Naive B cell (primary cell): Measurements from ENCODE around the gene MARF1. TPM values are rescaled to one million over a fixed set of nuclear protein-coding genes. Genes with fewer than 3 reads are reported as not detected.
"Not testable (repeated sequence)": the region's sequence is repeated elsewhere in the genome, so short reads cannot be mapped to it uniquely, and the experiment has no call there.

Source experiments
- ATAC-seq, 2 donors: fragments of 150-1000 bp; cut with Tn5 transposase; 2 replicates each; pipeline ENCODE4 v1.10.0; 2021; ENCODE audit warnings: low read depth in 2 of 2, mild to moderate bottlenecking in 2 of 2, moderate library complexity in 2 of 2
- DNase-seq: peaks from one replicate; pipeline ENCODE4 v3.0.0; 2022
- H3K27ac Mint-ChIP-seq, 6 donors: one replicate each; pipeline ENCODE4 v1.8.0; 2020 to 2022; ENCODE audit warnings: mild to moderate bottlenecking in 6 of 6, mixed read lengths in 6 of 6, moderate library complexity in 5 of 6, inconsistent platforms in 2 of 6
- H3K27me3 Mint-ChIP-seq, 3 donors: one replicate each; pipeline ENCODE4 v1.8.0; 2021 to 2022; ENCODE audit warnings: mixed read lengths in 3 of 3, mild to moderate bottlenecking in 1 of 3
- H3K36me3 Mint-ChIP-seq, 2 donors: one replicate each; pipeline ENCODE4 v1.8.0; 2020 to 2022; ENCODE audit warnings: mixed read lengths in 2 of 2, inconsistent platforms in 1 of 2, mild to moderate bottlenecking in 1 of 2
- H3K4me1 Mint-ChIP-seq, 3 donors: one replicate each; pipeline ENCODE4 v1.8.0; 2020 to 2022; ENCODE audit warnings: mixed read lengths in 3 of 3, inconsistent platforms in 1 of 3, mild to moderate bottlenecking in 1 of 3, moderate library complexity in 1 of 3
- H3K4me3 Mint-ChIP-seq, 8 donors: one replicate each; pipeline ENCODE4 v1.8.0; 2020 to 2022; ENCODE audit warnings: mild to moderate bottlenecking in 8 of 8, mixed read lengths in 8 of 8, moderate library complexity in 8 of 8, inconsistent platforms in 2 of 8
- H3K9me3 Mint-ChIP-seq, 7 donors: one replicate each; pipeline ENCODE4 v1.8.0; 2020 to 2022; ENCODE audit warnings: mixed read lengths in 7 of 7, mild to moderate bottlenecking in 5 of 7, inconsistent platforms in 2 of 7, moderate library complexity in 1 of 7
- polyA plus RNA-seq, 6 donors: library from polyadenylated mRNA; unstranded; fragments of 300-500 nt; fragmentation: Illumina TruSeq; gene quantifications; one replicate each; pipeline ENCODE4 v1.2.3, GENCODE V29; 2021; ENCODE audit warnings: low read depth in 6 of 6

MARF1 gene
- polyA plus RNA-seq, 6 donors from 2014 or later, result 28.6 to 54.3 (median 34.5) TPM

- not testable (repeated sequence) for DNase-seq, H3K27me3 Mint-ChIP-seq, H3K9me3 Mint-ChIP-seq, ATAC-seq
- peaks cover 4 to 13% of the 10 kb centered on the region in 2 donors for H3K36me3 Mint-ChIP-seq
- H3K27ac Mint-ChIP-seq, result peak overlapping the region; percentile 91 to 99 (median 96)
- peak overlapping the region in 4 of 8 donors; percentile 12 to 85 (median 28) for H3K4me3 Mint-ChIP-seq
- peaks cover 17 to 43% (median 29%) of the 10 kb centered on the region in 3 donors for H3K4me1 Mint-ChIP-seq
Observed at GRCh38 chr16:15672127-15672513, 29.2 kb upstream of the MARF1 start.

GRCh38 chr16:15671530-15672117 lies 28.7 kb upstream of the MARF1 start:
- DNase-seq, result no peak
- no peak for ATAC-seq
- H3K27me3 Mint-ChIP-seq, result no peaks in the 10 kb centered on the region
- H3K4me3 Mint-ChIP-seq, result peak overlapping the region in 5 of 8 donors; percentile 12 to 85 (median 30)
- peaks cover 4 to 13% of the 10 kb centered on the region in 2 donors for H3K36me3 Mint-ChIP-seq
- H3K27ac Mint-ChIP-seq, result peak overlapping the region; percentile 91 to 99 (median 94)
- H3K4me1 Mint-ChIP-seq, result peaks cover 17 to 43% (median 29%) of the 10 kb centered on the region in 3 donors
- no peaks in the 10 kb centered on the region for H3K9me3 Mint-ChIP-seq

- Mint-ChIP-seq H3K27ac (peak overlapping the region in 1 of 6 donors; percentile 78), H3K4me1 (peaks cover 6 to 22% (median 17%) of the 10 kb centered on the region in 3 donors)
- ATAC-seq, result no peak
Observed at GRCh38 chr16:15667091-15667742, 24.3 kb upstream of the MARF1 start.

GRCh38 chr16:15665107-15665506 lies 22.2 kb upstream of the MARF1 start:
- Mint-ChIP-seq H3K4me3 (peak overlapping the region in 1 of 8 donors; percentile 41), H3K27me3 (no peaks in the 10 kb centered on the region), H3K36me3 (peaks cover 3 to 13% of the 10 kb centered on the region in 2 donors), H3K27ac (no peak overlapping the region), H3K9me3 (peaks cover 0 to 4% (median 0%) of the 10 kb centered on the region in 7 donors), H3K4me1 (peaks cover 19 to 30% (median 28%) of the 10 kb centered on the region in 3 donors)
- ATAC-seq (no peak), DNase-seq (no peak)

More at GRCh38 chr16:15667091-15667742, 24.3 kb upstream of the MARF1 start:
- Mint-ChIP-seq H3K36me3 (peaks cover 4 to 13% of the 10 kb centered on the region in 2 donors), H3K4me3 (no peak overlapping the region), H3K27me3 (no peaks in the 10 kb centered on the region), H3K9me3 (no peaks in the 10 kb centered on the region)
- DNase-seq, result no peak

- Mint-ChIP-seq H3K4me1 (peaks cover 29 to 64% (median 61%) of the 10 kb centered on the region in 3 donors), H3K27ac (peak overlapping the region; percentile 83 to 97 (median 96)), H3K4me3 (peak overlapping the region in 5 of 8 donors; percentile 31 to 61 (median 37)), H3K27me3 (no peaks in the 10 kb centered on the region), H3K9me3 (peaks cover 0 to 4% (median 0%) of the 10 kb centered on the region in 7 donors), H3K36me3 (peaks cover 0 to 8% of the 10 kb centered on the region in 2 donors)
- ATAC-seq (no peak), DNase-seq (no peak)
Observed at GRCh38 chr16:15660203-15660601, 17.2 kb upstream of the MARF1 start.

- peak overlapping the region; percentile 83 to 97 (median 94) for H3K27ac Mint-ChIP-seq
- H3K4me1 Mint-ChIP-seq, result peaks cover 29 to 69% (median 61%) of the 10 kb centered on the region in 3 donors
- no peaks in the 10 kb centered on the region for H3K27me3 Mint-ChIP-seq
- DNase-seq (no peak), ATAC-seq (no peak)
- H3K9me3 Mint-ChIP-seq, result peaks cover 0 to 4% (median 0%) of the 10 kb centered on the region in 7 donors
- peak overlapping the region; percentile 56 to 80 (median 71) for H3K4me3 Mint-ChIP-seq
- H3K36me3 Mint-ChIP-seq, result peaks cover 0 to 8% of the 10 kb centered on the region in 2 donors
Observed at GRCh38 chr16:15658556-15658955, 15.6 kb upstream of the MARF1 start.

- Mint-ChIP-seq H3K27ac (peak overlapping the region in 5 of 6 donors; percentile 83 to 97 (median 94)), H3K9me3 (peaks cover 0 to 4% (median 0%) of the 10 kb centered on the region in 7 donors), H3K36me3 (peaks cover 0 to 8% of the 10 kb centered on the region in 2 donors), H3K4me3 (peak overlapping the region in 4 of 8 donors; percentile 63 to 80 (median 74)), H3K4me1 (peaks cover 28 to 73% (median 59%) of the 10 kb centered on the region in 3 donors), H3K27me3 (no peaks in the 10 kb centered on the region)
- DNase-seq (no peak), ATAC-seq (no peak)
Observed at GRCh38 chr16:15658149-15658548, 15.2 kb upstream of the MARF1 start.

GRCh38 chr16:15655561-15655960 lies 12.6 kb upstream of the MARF1 start:
- H3K9me3 Mint-ChIP-seq, H3K36me3 Mint-ChIP-seq, DNase-seq, H3K27ac Mint-ChIP-seq, H3K27me3 Mint-ChIP-seq, ATAC-seq, H3K4me3 Mint-ChIP-seq: not testable (repeated sequence)
- H3K4me1 Mint-ChIP-seq, result peaks cover 20 to 71% (median 55%) of the 10 kb centered on the region in 3 donors

GRCh38 chr16:15654591-15654990 lies 11.6 kb upstream of the MARF1 start:
- no peaks in the 10 kb centered on the region for H3K27me3 Mint-ChIP-seq
- no peaks in the 10 kb centered on the region for H3K9me3 Mint-ChIP-seq
- H3K4me3 Mint-ChIP-seq, result no peak overlapping the region
- H3K4me1 Mint-ChIP-seq, result peaks cover 20 to 64% (median 50%) of the 10 kb centered on the region in 3 donors
- DNase-seq (no peak), ATAC-seq (no peak)
- H3K27ac Mint-ChIP-seq, result no peak overlapping the region
- H3K36me3 Mint-ChIP-seq, result no peaks in the 10 kb centered on the region

- Mint-ChIP-seq H3K27me3 (no peaks in the 10 kb centered on the region), H3K27ac (peak overlapping the region in 2 of 6 donors; percentile 34 to 42), H3K9me3 (no peaks in the 10 kb centered on the region), H3K36me3 (no peaks in the 10 kb centered on the region), H3K4me1 (peaks cover 11 to 56% (median 41%) of the 10 kb centered on the region in 3 donors), H3K4me3 (peak overlapping the region in 3 of 8 donors; percentile 22 to 100 (median 27))
- ATAC-seq (no peak), DNase-seq (no peak)
Observed at GRCh38 chr16:15653227-15653626, 10.3 kb upstream of the MARF1 start.

- DNase-seq, result no peak
- H3K36me3 Mint-ChIP-seq, result no peaks in the 10 kb centered on the region
- H3K27me3 Mint-ChIP-seq, result no peaks in the 10 kb centered on the region
- peaks cover 10 to 48% (median 33%) of the 10 kb centered on the region in 3 donors for H3K4me1 Mint-ChIP-seq
- H3K9me3 Mint-ChIP-seq, result no peaks in the 10 kb centered on the region
- H3K4me3 Mint-ChIP-seq, result peak overlapping the region; percentile 28 to 100 (median 46)
- H3K27ac Mint-ChIP-seq, result peak overlapping the region in 3 of 6 donors; percentile 7 to 95 (median 65)
- no peak for ATAC-seq
Observed at GRCh38 chr16:15652293-15653001, 9.5 kb upstream of the MARF1 start.

GRCh38 chr16:15650698-15651171 lies 7.8 kb upstream of the MARF1 start:
- Mint-ChIP-seq H3K9me3 (no peaks in the 10 kb centered on the region), H3K4me1 (peaks cover 10 to 39% (median 19%) of the 10 kb centered on the region in 3 donors), H3K27me3 (no peaks in the 10 kb centered on the region), H3K36me3 (no peaks in the 10 kb centered on the region), H3K27ac (peak overlapping the region; percentile 90 to 99 (median 98)), H3K4me3 (peak overlapping the region; percentile 94 to 100 (median 98))
- ATAC-seq (peak; percentile 49 to 59), DNase-seq (no peak)
